DND-41 (cell line): ENCODE measurements around the gene RIN3.

ENCODE experiments used
- EZH2 ChIP-seq: IDR thresholded peaks from 3 replicates; pipeline ENCODE4 v1.6.1; 2012; ENCODE audit warnings: borderline replicate concordance, low read depth, mild to moderate bottlenecking, moderate library complexity, low read length, inconsistent platforms; ENCODE audit not compliant: severe bottlenecking
- TF ChIP-seq, protein P1 (sequence below): IDR thresholded peaks from 2 replicates; pipeline ENCODE4 v1.5.1; 2012; ENCODE audit warnings: borderline replicate concordance, low read length, moderate library complexity, mild to moderate bottlenecking; ENCODE audit not compliant: poor library complexity, severe bottlenecking; ENCODE audit errors: extremely low read depth

DNA sequence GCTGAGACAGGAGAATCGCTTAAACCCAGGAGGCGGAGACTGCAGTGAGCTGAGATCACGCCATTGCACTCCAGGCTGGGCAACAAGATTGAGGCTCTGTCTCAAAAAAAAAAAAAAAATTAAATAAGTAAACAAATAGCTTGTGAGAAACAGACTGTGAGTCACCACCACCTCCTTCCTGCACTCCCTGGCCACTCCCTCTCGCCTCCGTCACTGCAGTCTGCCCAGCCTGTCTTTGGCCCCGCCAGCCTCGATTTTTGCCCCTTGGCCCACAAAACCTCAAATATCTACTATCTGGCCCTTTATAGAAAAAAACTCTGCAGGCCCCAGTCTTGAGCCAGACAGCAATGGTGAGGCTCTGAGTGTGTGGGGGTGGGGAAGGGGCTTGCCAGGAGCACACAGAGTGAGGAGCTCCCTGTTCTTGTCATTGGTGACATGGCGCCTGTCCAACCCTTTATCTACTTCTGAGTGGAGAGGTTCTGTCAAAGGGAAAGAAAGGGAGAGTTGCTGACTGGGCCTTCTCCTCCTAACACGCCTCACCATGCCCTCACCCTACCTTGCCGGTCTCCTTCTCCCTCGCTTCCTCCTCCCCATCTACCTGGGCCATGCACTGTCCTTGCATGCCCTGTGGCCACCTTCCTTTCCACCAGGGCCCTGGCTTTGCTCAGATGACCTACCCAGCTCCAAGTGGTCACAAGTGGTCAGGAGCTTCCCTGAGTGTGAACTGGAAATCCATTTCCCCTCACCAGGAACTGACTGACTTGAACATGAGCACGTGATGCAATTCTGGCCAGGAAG, 212.8 kb downstream of the RIN3 start:
- no peak for TF ChIP-seq EZH2
- TF ChIP-seq, protein P1, sequence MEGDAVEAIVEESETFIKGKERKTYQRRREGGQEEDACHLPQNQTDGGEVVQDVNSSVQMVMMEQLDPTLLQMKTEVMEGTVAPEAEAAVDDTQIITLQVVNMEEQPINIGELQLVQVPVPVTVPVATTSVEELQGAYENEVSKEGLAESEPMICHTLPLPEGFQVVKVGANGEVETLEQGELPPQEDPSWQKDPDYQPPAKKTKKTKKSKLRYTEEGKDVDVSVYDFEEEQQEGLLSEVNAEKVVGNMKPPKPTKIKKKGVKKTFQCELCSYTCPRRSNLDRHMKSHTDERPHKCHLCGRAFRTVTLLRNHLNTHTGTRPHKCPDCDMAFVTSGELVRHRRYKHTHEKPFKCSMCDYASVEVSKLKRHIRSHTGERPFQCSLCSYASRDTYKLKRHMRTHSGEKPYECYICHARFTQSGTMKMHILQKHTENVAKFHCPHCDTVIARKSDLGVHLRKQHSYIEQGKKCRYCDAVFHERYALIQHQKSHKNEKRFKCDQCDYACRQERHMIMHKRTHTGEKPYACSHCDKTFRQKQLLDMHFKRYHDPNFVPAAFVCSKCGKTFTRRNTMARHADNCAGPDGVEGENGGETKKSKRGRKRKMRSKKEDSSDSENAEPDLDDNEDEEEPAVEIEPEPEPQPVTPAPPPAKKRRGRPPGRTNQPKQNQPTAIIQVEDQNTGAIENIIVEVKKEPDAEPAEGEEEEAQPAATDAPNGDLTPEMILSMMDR, result no peak
